GM19452 (cell line): ENCODE measurements around the gene EIPR1.

ENCODE experiments used
- ATAC-seq: cut with Tn5 transposase; IDR thresholded peaks from one replicate; pipeline ENCODE4 v1.9.1; 2021; ENCODE audit not compliant: unreplicated experiment

Gene EIPR1

GRCh38 chr2:3309496-3310355 is 67.9 kb downstream of the EIPR1 start:
- no peak for ATAC-seq

- ATAC-seq, result no peak
These were observed 69.7 kb downstream of the EIPR1 start for GRCh38 chr2:3307901-3308300.

- ATAC-seq, result no peak
These were observed 70.4 kb downstream of the EIPR1 start for GRCh38 chr2:3307236-3307635.

- no peak for ATAC-seq
These were observed 71.7 kb downstream of the EIPR1 start for GRCh38 chr2:3305952-3306351.

- no peak for ATAC-seq
These were observed 72.2 kb downstream of the EIPR1 start for GRCh38 chr2:3305431-3305830.

GRCh38 chr2:3303583-3304406 is 73.8 kb downstream of the EIPR1 start:
- peak; percentile 98 for ATAC-seq

- ATAC-seq, result peak; percentile 17
These were observed 74.7 kb downstream of the EIPR1 start for GRCh38 chr2:3302751-3303582.

- no peak for ATAC-seq
These were observed 75.2 kb downstream of the EIPR1 start for GRCh38 chr2:3302421-3302750.

GRCh38 chr2:3301001-3301400 is 76.6 kb downstream of the EIPR1 start:
- no peak for ATAC-seq

- no peak for ATAC-seq
These were observed 77.2 kb downstream of the EIPR1 start for GRCh38 chr2:3300224-3300995.

GRCh38 chr2:3299703-3300102 is 77.9 kb downstream of the EIPR1 start:
- no peak for ATAC-seq

- ATAC-seq, result no peak
These were observed 78.5 kb downstream of the EIPR1 start for GRCh38 chr2:3299130-3299529.

GRCh38 chr2:3298191-3298590 is 79.4 kb downstream of the EIPR1 start:
- no peak for ATAC-seq

- ATAC-seq, result no peak
These were observed 80.1 kb downstream of the EIPR1 start for GRCh38 chr2:3297523-3297922.

- no peak for ATAC-seq
These were observed 81.2 kb downstream of the EIPR1 start for GRCh38 chr2:3296182-3296972.

- no peak for ATAC-seq
These were observed 83.1 kb downstream of the EIPR1 start for GRCh38 chr2:3294493-3294892.

GRCh38 chr2:3294069-3294468 is 83.5 kb downstream of the EIPR1 start:
- ATAC-seq, result no peak

GRCh38 chr2:3293221-3293620 is 84.4 kb downstream of the EIPR1 start:
- ATAC-seq, result no peak

- no peak for ATAC-seq
These were observed 85.2 kb downstream of the EIPR1 start for GRCh38 chr2:3292416-3292815.

- no peak for ATAC-seq
These were observed 85.9 kb downstream of the EIPR1 start for GRCh38 chr2:3291750-3292149.
